HepG2 (cell line): ENCODE data around the gene DRC7. TPM values are rescaled to one million over a fixed set of nuclear protein-coding genes. Genes with fewer than 3 reads are reported as not detected.
A peak's percentile ranks its signal among the peaks of the same experiment; 100 is the strongest.

Experiments
- GTF3A ChIP-seq: sonication (generic); formaldehyde crosslinking; conservative IDR thresholded peaks from 2 replicates; pipeline ENCODE4 v1.4.0; 2020; ENCODE audit warnings: mild to moderate bottlenecking, missing genetic modification reagents
- POGZ ChIP-seq: sonication (generic); formaldehyde crosslinking; IDR thresholded peaks from 2 replicates; pipeline ENCODE4 v1.4.0; 2020; ENCODE audit warnings: mild to moderate bottlenecking, missing genetic modification reagents
- RBM22 ChIP-seq: fragments of 200-400 bp; formaldehyde crosslinking; optimal IDR thresholded peaks from 2 replicates; pipeline ENCODE3; 2017; ENCODE audit warnings: mild to moderate bottlenecking, low read length, moderate library complexity
- RFX3 ChIP-seq: IDR thresholded peaks from 2 replicates; pipeline ENCODE4 v1.6.1; 2016; ENCODE audit warnings: missing biosample characterization, missing genetic modification reagents
- SAFB2 ChIP-seq: sonication (generic); formaldehyde crosslinking; IDR thresholded peaks from 2 replicates; pipeline ENCODE4 v1.5.1; 2020; ENCODE audit warnings: missing genetic modification reagents, low read depth, mild to moderate bottlenecking, borderline replicate concordance
- SAP130 ChIP-seq: IDR thresholded peaks from 2 replicates; pipeline ENCODE4 v1.6.1; 2016; ENCODE audit warnings: low read depth
- SMC3 ChIP-seq: IDR thresholded peaks from 2 replicates; pipeline ENCODE4 v1.6.1; 2011; ENCODE audit warnings: low read length, improper control_type of control experiment
- TGIF2 ChIP-seq: IDR thresholded peaks from 2 replicates; pipeline ENCODE4 v1.6.1; 2016; ENCODE audit warnings: control low read depth, missing compliant biosample characterization
- ZC3H13 ChIP-seq: sonication (generic); formaldehyde crosslinking; IDR thresholded peaks from 2 replicates; pipeline ENCODE4 v1.8.1; 2023; ENCODE audit warnings: mild to moderate bottlenecking, missing genetic modification reagents, moderate library complexity
- ZNF629 ChIP-seq: sonication (generic); formaldehyde crosslinking; conservative IDR thresholded peaks from 2 replicates; pipeline ENCODE4 v1.5.0; 2020; ENCODE audit warnings: missing genetic modification reagents
- polyA plus RNA-seq, 8 experiments: library from polyadenylated mRNA; depleted of rRNA in 3 of 8; stranded (reverse) in 7 of 8; unstranded in 1 of 8; fragments of >200 nt; fragmentation: Illumina TruSeq in 4 of 8; extraction: Trizol in 4 of 8; gene quantifications; 2 replicates each; pipeline versions ENCODE4 v1.2.1 to v1.2.3, GENCODE V29; 2011 to 2016; ENCODE audit warnings: low read depth in 4 of 8, missing spikeins in 1 of 8, mixed read lengths in 1 of 8; ENCODE audit not compliant: insufficient read depth in 1 of 8
- total RNA-seq, 5 experiments: library from RNA; depleted of rRNA; stranded (reverse); fragments of >200 nt; fragmentation: Illumina TruSeq; extraction: Trizol; gene quantifications; 2 replicates each; pipeline ENCODE4 v1.2.3, GENCODE V29; 2016; ENCODE audit warnings: low read depth in 1 of 5
- TF ChIP-seq, protein P1 (sequence below): IDR thresholded peaks from 2 replicates; pipeline ENCODE4 v1.6.1; 2018; ENCODE audit warnings: missing genetic modification reagents
- TF ChIP-seq, protein P2 (sequence below), 2 experiments: fragments of 450-650 bp in 1 of 2; sonication (generic) in 1 of 2; formaldehyde crosslinking; IDR thresholded peaks; 2 replicates each; pipeline versions ENCODE4 v1.5.0 to v1.8.0; 2020 to 2022; ENCODE audit warnings: mild to moderate bottlenecking in 1 of 2, missing genetic modification reagents in 1 of 2
- TF ChIP-seq, protein P3 (sequence below): sonication (generic); formaldehyde crosslinking; IDR thresholded peaks from 2 replicates; pipeline ENCODE4 v1.4.0; 2020; ENCODE audit warnings: missing genetic modification reagents
- TF ChIP-seq, protein P4 (sequence below): sonication (generic); formaldehyde crosslinking; IDR thresholded peaks from 2 replicates; pipeline ENCODE4 v1.5.0; 2020; ENCODE audit warnings: missing genetic modification reagents, mild to moderate bottlenecking, borderline replicate concordance
- TF ChIP-seq, protein P5 (sequence below): sonication (generic); formaldehyde crosslinking; IDR thresholded peaks from 2 replicates; pipeline ENCODE4 v1.4.0; 2020; ENCODE audit warnings: missing genetic modification reagents
- TF ChIP-seq, protein P6 (sequence below): sonication (generic); formaldehyde crosslinking; IDR thresholded peaks from 2 replicates; pipeline ENCODE4 v1.4.0; 2020; ENCODE audit warnings: missing genetic modification reagents

The DRC7 gene
- total and polyA plus RNA-seq, 2 of the 13 experiments (the other 11 are each of a cell fraction or from before 2014, with no cell fraction given), result 2.7 to 3.4 TPM

DNA sequence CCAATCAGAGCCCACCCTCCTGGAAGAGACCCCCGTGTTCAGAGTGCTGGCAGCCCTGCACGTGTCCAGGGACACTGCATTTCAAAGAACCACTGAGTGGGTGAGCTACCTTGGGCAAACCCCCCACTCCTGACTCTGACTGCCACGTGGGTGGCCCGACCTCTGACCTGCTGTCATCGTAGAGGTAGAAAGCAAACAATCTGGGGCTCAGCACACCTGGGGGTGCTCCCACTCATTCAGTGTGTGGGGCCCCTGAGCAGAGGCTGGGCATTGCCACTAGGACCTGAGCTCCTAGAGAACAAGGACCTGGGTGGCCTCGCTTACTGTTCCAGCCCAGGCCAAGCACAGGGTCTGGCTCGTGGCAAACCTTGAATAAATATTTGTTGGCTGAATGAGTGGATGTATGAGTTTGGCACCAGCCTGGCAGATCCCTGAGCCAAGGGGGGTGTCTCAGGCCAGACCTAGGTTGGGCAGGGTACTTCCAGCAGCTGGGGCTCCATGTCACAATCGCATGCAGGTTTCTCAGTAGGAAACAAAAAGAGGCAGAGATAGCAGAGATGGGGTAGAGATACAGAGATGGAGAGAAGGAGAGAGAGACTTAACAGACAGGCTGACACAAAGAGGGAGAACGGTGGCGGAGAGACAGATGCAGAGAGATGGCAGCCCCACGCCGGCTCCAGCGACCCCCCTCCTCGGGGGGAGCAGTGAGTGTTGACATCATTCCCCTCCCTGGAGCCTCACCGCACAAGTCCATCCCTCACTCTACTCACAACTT, 5.4 kb upstream of the DRC7 start (continued):
- TF ChIP-seq, protein P1, sequence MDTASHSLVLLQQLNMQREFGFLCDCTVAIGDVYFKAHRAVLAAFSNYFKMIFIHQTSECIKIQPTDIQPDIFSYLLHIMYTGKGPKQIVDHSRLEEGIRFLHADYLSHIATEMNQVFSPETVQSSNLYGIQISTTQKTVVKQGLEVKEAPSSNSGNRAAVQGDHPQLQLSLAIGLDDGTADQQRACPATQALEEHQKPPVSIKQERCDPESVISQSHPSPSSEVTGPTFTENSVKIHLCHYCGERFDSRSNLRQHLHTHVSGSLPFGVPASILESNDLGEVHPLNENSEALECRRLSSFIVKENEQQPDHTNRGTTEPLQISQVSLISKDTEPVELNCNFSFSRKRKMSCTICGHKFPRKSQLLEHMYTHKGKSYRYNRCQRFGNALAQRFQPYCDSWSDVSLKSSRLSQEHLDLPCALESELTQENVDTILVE (CRISPR knock-in tag), result no peak
- TF ChIP-seq, protein P2, sequence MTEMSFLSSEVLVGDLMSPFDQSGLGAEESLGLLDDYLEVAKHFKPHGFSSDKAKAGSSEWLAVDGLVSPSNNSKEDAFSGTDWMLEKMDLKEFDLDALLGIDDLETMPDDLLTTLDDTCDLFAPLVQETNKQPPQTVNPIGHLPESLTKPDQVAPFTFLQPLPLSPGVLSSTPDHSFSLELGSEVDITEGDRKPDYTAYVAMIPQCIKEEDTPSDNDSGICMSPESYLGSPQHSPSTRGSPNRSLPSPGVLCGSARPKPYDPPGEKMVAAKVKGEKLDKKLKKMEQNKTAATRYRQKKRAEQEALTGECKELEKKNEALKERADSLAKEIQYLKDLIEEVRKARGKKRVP (CRISPR knock-in tag; IDR thresholded peaks at IDR 0.05), result no peak
- TF ChIP-seq ZC3H13 (no peak), RBM22 (no peak), RFX3 (CRISPR knock-in tag) (no peak), SMC3 (no peak), SAFB2 (CRISPR knock-in tag) (no peak), POGZ (CRISPR knock-in tag) (no peak), TGIF2 (no peak), GTF3A (no peak), SAP130 (CRISPR knock-in tag) (peak; percentile 27; the same call in 1 of the 2 replicates), ZNF629 (CRISPR knock-in tag) (no peak)
- TF ChIP-seq, protein P3, sequence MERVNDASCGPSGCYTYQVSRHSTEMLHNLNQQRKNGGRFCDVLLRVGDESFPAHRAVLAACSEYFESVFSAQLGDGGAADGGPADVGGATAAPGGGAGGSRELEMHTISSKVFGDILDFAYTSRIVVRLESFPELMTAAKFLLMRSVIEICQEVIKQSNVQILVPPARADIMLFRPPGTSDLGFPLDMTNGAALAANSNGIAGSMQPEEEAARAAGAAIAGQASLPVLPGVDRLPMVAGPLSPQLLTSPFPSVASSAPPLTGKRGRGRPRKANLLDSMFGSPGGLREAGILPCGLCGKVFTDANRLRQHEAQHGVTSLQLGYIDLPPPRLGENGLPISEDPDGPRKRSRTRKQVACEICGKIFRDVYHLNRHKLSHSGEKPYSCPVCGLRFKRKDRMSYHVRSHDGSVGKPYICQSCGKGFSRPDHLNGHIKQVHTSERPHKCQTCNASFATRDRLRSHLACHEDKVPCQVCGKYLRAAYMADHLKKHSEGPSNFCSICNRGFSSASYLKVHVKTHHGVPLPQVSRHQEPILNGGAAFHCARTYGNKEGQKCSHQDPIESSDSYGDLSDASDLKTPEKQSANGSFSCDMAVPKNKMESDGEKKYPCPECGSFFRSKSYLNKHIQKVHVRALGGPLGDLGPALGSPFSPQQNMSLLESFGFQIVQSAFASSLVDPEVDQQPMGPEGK (CRISPR knock-in tag), result no peak
- TF ChIP-seq, protein P4, sequence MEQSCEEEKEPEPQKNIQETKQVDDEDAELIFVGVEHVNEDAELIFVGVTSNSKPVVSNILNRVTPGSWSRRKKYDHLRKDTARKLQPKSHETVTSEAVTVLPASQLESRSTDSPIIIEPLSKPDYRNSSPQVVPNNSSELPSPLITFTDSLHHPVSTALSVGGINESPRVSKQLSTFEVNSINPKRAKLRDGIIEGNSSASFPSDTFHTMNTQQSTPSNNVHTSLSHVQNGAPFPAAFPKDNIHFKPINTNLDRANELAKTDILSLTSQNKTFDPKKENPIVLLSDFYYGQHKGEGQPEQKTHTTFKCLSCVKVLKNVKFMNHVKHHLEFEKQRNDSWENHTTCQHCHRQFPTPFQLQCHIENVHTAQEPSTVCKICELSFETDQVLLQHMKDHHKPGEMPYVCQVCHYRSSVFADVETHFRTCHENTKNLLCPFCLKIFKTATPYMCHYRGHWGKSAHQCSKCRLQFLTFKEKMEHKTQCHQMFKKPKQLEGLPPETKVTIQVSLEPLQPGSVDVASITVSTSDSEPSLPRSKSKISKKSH (CRISPR knock-in tag), result peak; percentile 75; the same call in 1 of the 2 replicates
- TF ChIP-seq, protein P5, sequence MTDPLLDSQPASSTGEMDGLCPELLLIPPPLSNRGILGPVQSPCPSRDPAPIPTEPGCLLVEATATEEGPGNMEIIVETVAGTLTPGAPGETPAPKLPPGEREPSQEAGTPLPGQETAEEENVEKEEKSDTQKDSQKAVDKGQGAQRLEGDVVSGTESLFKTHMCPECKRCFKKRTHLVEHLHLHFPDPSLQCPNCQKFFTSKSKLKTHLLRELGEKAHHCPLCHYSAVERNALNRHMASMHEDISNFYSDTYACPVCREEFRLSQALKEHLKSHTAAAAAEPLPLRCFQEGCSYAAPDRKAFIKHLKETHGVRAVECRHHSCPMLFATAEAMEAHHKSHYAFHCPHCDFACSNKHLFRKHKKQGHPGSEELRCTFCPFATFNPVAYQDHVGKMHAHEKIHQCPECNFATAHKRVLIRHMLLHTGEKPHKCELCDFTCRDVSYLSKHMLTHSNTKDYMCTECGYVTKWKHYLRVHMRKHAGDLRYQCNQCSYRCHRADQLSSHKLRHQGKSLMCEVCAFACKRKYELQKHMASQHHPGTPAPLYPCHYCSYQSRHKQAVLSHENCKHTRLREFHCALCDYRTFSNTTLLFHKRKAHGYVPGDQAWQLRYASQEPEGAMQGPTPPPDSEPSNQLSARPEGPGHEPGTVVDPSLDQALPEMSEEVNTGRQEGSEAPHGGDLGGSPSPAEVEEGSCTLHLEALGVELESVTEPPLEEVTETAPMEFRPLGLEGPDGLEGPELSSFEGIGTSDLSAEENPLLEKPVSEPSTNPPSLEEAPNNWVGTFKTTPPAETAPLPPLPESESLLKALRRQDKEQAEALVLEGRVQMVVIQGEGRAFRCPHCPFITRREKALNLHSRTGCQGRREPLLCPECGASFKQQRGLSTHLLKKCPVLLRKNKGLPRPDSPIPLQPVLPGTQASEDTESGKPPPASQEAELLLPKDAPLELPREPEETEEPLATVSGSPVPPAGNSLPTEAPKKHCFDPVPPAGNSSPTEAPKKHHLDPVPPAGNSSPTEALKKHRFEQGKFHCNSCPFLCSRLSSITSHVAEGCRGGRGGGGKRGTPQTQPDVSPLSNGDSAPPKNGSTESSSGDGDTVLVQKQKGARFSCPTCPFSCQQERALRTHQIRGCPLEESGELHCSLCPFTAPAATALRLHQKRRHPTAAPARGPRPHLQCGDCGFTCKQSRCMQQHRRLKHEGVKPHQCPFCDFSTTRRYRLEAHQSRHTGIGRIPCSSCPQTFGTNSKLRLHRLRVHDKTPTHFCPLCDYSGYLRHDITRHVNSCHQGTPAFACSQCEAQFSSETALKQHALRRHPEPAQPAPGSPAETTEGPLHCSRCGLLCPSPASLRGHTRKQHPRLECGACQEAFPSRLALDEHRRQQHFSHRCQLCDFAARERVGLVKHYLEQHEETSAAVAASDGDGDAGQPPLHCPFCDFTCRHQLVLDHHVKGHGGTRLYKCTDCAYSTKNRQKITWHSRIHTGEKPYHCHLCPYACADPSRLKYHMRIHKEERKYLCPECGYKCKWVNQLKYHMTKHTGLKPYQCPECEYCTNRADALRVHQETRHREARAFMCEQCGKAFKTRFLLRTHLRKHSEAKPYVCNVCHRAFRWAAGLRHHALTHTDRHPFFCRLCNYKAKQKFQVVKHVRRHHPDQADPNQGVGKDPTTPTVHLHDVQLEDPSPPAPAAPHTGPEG (CRISPR knock-in tag), result no peak
- TF ChIP-seq, protein P6, sequence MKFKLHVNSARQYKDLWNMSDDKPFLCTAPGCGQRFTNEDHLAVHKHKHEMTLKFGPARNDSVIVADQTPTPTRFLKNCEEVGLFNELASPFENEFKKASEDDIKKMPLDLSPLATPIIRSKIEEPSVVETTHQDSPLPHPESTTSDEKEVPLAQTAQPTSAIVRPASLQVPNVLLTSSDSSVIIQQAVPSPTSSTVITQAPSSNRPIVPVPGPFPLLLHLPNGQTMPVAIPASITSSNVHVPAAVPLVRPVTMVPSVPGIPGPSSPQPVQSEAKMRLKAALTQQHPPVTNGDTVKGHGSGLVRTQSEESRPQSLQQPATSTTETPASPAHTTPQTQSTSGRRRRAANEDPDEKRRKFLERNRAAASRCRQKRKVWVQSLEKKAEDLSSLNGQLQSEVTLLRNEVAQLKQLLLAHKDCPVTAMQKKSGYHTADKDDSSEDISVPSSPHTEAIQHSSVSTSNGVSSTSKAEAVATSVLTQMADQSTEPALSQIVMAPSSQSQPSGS (CRISPR knock-in tag), result no peak
